Measurements from ENCODE around the gene ZNF490. TPM values are rescaled to one million over a fixed set of nuclear protein-coding genes. Genes with fewer than 3 reads are reported as not detected.
"Not testable (repeated sequence)": the region's sequence is repeated elsewhere in the genome, so short reads cannot be mapped to it uniquely, and the experiment has no call there.

The ZNF490 gene
- total RNA-seq, 1 donor from 2014 or later: 13.6 TPM

- Mint-ChIP-seq H3K36me3 (peaks cover 17% of the 10 kb centered on the region), H3K27ac (no peak overlapping the region), H3K4me1 (no peaks in the 10 kb centered on the region), H3K9me3 (no peaks in the 10 kb centered on the region), H3K27me3 (ENCODE audit: low read depth) (no peaks in the 10 kb centered on the region), H3K4me3 (no peak overlapping the region)
- no peak for TF ChIP-seq CTCF (IDR thresholded peaks at IDR 0.05; ENCODE audit: unreplicated experiment)
- no peak for DNase-seq (ENCODE audit: low spot score in 2 of 2, unreplicated experiment in 2 of 2)
These were observed 39.3 kb upstream of the ZNF490 start for GRCh38 chr19:12649941-12650340.

GRCh38 chr19:12648088-12648487 lies 37.5 kb upstream of the ZNF490 start:
- Mint-ChIP-seq H3K4me1 (no peaks in the 10 kb centered on the region), H3K9me3 (no peaks in the 10 kb centered on the region), H3K36me3 (peaks cover 15% of the 10 kb centered on the region), H3K27ac (no peak overlapping the region), H3K27me3 (ENCODE audit: low read depth) (no peaks in the 10 kb centered on the region), H3K4me3 (no peak overlapping the region)
- no peak for TF ChIP-seq CTCF (IDR thresholded peaks at IDR 0.05; ENCODE audit: unreplicated experiment)
- DNase-seq (ENCODE audit: low spot score in 2 of 2, unreplicated experiment in 2 of 2): no peak

- Mint-ChIP-seq H3K4me3 (no peak overlapping the region), H3K4me1 (no peaks in the 10 kb centered on the region), H3K27me3 (ENCODE audit: low read depth) (no peaks in the 10 kb centered on the region), H3K9me3 (no peaks in the 10 kb centered on the region), H3K27ac (no peak overlapping the region), H3K36me3 (peaks cover 15% of the 10 kb centered on the region)
- no peak for TF ChIP-seq CTCF (IDR thresholded peaks at IDR 0.05; ENCODE audit: unreplicated experiment)
- no peak for DNase-seq (ENCODE audit: low spot score in 2 of 2, unreplicated experiment in 2 of 2)
These were observed 37.0 kb upstream of the ZNF490 start for GRCh38 chr19:12647490-12648071.

- Mint-ChIP-seq H3K27me3 (ENCODE audit: low read depth) (no peaks in the 10 kb centered on the region), H3K36me3 (peaks cover 15% of the 10 kb centered on the region), H3K4me1 (no peaks in the 10 kb centered on the region), H3K9me3 (no peaks in the 10 kb centered on the region), H3K4me3 (no peak overlapping the region), H3K27ac (no peak overlapping the region)
- no peak for TF ChIP-seq CTCF (IDR thresholded peaks at IDR 0.05; ENCODE audit: unreplicated experiment)
- no peak for DNase-seq (ENCODE audit: low spot score in 2 of 2, unreplicated experiment in 2 of 2)
These were observed 36.4 kb upstream of the ZNF490 start for GRCh38 chr19:12647047-12647446.

- Mint-ChIP-seq H3K9me3 (no peaks in the 10 kb centered on the region), H3K27ac (no peak overlapping the region), H3K36me3 (peaks cover 11% of the 10 kb centered on the region), H3K4me3 (no peak overlapping the region), H3K27me3 (ENCODE audit: low read depth) (no peaks in the 10 kb centered on the region), H3K4me1 (no peaks in the 10 kb centered on the region)
- TF ChIP-seq CTCF (IDR thresholded peaks at IDR 0.05; ENCODE audit: unreplicated experiment): no peak
- DNase-seq (ENCODE audit: low spot score in 2 of 2, unreplicated experiment in 2 of 2): no peak
These were observed 35.9 kb upstream of the ZNF490 start for GRCh38 chr19:12646551-12646950.

- H3K9me3 Mint-ChIP-seq; H3K4me3 Mint-ChIP-seq; H3K36me3 Mint-ChIP-seq; H3K27ac Mint-ChIP-seq; H3K4me1 Mint-ChIP-seq; H3K27me3 Mint-ChIP-seq (ENCODE audit: low read depth); DNase-seq (ENCODE audit: low spot score in 2 of 2, unreplicated experiment in 2 of 2): not testable (repeated sequence)
These were observed 33.1 kb upstream of the ZNF490 start for GRCh38 chr19:12643716-12644115.

Measured in mesothelial cell of epicardium (in vitro differentiated cells).